Naive thymus-derived CD4-positive, alpha-beta T cell (primary cell): Measurements from ENCODE around the gene LPO. TPM values are rescaled to one million over a fixed set of nuclear protein-coding genes. Genes with fewer than 3 reads are reported as not detected.

ENCODE experiments used
- ATAC-seq: fragments of 150-1000 bp; cut with Tn5 transposase; 2 replicates; pipeline ENCODE4 v1.10.0; 2021; ENCODE audit warnings: mild to moderate bottlenecking, moderate library complexity
- CTCF ChIA-PET: fragments of 350-600 bp; sonication (Branson Sonifier 250); formaldehyde crosslinking; loops from one replicate; lab custom pipeline; 2021; ENCODE audit warnings: antibody characterized with exemption; lab: Charles Lee
- POLR2A ChIA-PET: fragments of 350-600 bp; sonication (Branson Sonifier 250); formaldehyde crosslinking; loops from one replicate; lab custom pipeline; 2021; ENCODE audit warnings: antibody characterized with exemption, inconsistent platforms; lab: Charles Lee
- DNase-seq, 9 donors: peaks; one replicate each; pipeline versions ENCODE4 v3.0.0 to v3.0.0-alpha.2; 2020 to 2022; ENCODE audit warnings: mixed read lengths in 1 of 9
- H3K27ac ChIP-seq: one replicate; pipeline ENCODE4 v1.7.0; 2013; ENCODE audit warnings: mild to moderate bottlenecking, low read depth, low read length, moderate library complexity
- H3K27me3 ChIP-seq, 2 donors: one replicate each; pipeline ENCODE4 v1.7.0; 2013; ENCODE audit warnings: low read length in 2 of 2, mild to moderate bottlenecking in 2 of 2, moderate library complexity in 2 of 2; ENCODE audit not compliant: control insufficient read depth in 2 of 2, insufficient read depth in 2 of 2
- H3K36me3 ChIP-seq, 3 experiments: 1 replicate in 2 of 3; 2 replicates in 1 of 3; pipeline ENCODE4 v1.7.0; 2013; ENCODE audit warnings: low read length in 3 of 3, mild to moderate bottlenecking in 3 of 3, moderate library complexity in 1 of 3; ENCODE audit not compliant: insufficient read depth in 3 of 3, control insufficient read depth in 2 of 3
- H3K4me1 ChIP-seq, 2 donors: one replicate each; pipeline ENCODE4 v1.7.0; 2013; ENCODE audit warnings: low read length in 2 of 2, mild to moderate bottlenecking in 2 of 2, moderate library complexity in 1 of 2; ENCODE audit not compliant: control insufficient read depth in 2 of 2, insufficient read depth in 2 of 2
- H3K4me3 ChIP-seq: 2 replicates; pipeline ENCODE4 v1.7.0; 2013; ENCODE audit warnings: mild to moderate bottlenecking, low read length
- H3K9me3 ChIP-seq, 3 experiments: 1 replicate in 2 of 3; 2 replicates in 1 of 3; pipeline ENCODE4 v1.7.0; 2013; ENCODE audit warnings: low read length in 3 of 3; ENCODE audit not compliant: control insufficient read depth in 2 of 3
- H3K27ac Mint-ChIP-seq, 9 donors: one replicate each; pipeline ENCODE4 v1.8.0; 2020 to 2022; ENCODE audit warnings: mixed read lengths in 9 of 9, mild to moderate bottlenecking in 8 of 9, moderate library complexity in 5 of 9, inconsistent platforms in 2 of 9
- H3K27me3 Mint-ChIP-seq, 5 donors: one replicate each; pipeline ENCODE4 v1.8.0; 2021 to 2022; ENCODE audit warnings: mixed read lengths in 5 of 5, mild to moderate bottlenecking in 1 of 5
- H3K36me3 Mint-ChIP-seq, 5 donors: one replicate each; pipeline ENCODE4 v1.8.0; 2020 to 2022; ENCODE audit warnings: mixed read lengths in 5 of 5, mild to moderate bottlenecking in 3 of 5, inconsistent platforms in 1 of 5
- H3K4me1 Mint-ChIP-seq, 7 donors: one replicate each; pipeline ENCODE4 v1.8.0; 2020 to 2022; ENCODE audit warnings: mixed read lengths in 7 of 7, mild to moderate bottlenecking in 3 of 7, inconsistent platforms in 1 of 7
- H3K4me3 Mint-ChIP-seq, 10 donors: one replicate each; pipeline ENCODE4 v1.8.0; 2020 to 2022; ENCODE audit warnings: mild to moderate bottlenecking in 10 of 10, mixed read lengths in 10 of 10, moderate library complexity in 6 of 10, inconsistent platforms in 2 of 10
- H3K9me3 Mint-ChIP-seq, 11 donors: one replicate each; pipeline ENCODE4 v1.8.0; 2020 to 2022; ENCODE audit warnings: mixed read lengths in 11 of 11, mild to moderate bottlenecking in 4 of 11, inconsistent platforms in 1 of 11, moderate library complexity in 1 of 11
- intact Hi-C, 2 donors: fragments of 100-400 bp; cut with micrococcal nuclease; formaldehyde crosslinking; loops; one replicate each; pipeline ENCODE4 v1.15.1; 2023
- polyA plus RNA-seq, 2 donors: library from polyadenylated mRNA; unstranded; fragments of 300-500 nt; fragmentation: Illumina TruSeq; gene quantifications; one replicate each; pipeline ENCODE4 v1.2.3, GENCODE V29; 2021
- total RNA-seq, 6 experiments: library from RNA in 5 of 6; stranded (reverse) in 5 of 6; gene quantifications; 1 replicate in 5 of 6; 2 replicates in 1 of 6; pipeline ENCODE4 v1.2.3 and lab custom pipeline; 2021 to 2026

Gene LPO
- total and polyA plus RNA-seq, 7 experiments from 2014 or later, result 0.13 to 0.15 TPM; not detected in 5

DNA sequence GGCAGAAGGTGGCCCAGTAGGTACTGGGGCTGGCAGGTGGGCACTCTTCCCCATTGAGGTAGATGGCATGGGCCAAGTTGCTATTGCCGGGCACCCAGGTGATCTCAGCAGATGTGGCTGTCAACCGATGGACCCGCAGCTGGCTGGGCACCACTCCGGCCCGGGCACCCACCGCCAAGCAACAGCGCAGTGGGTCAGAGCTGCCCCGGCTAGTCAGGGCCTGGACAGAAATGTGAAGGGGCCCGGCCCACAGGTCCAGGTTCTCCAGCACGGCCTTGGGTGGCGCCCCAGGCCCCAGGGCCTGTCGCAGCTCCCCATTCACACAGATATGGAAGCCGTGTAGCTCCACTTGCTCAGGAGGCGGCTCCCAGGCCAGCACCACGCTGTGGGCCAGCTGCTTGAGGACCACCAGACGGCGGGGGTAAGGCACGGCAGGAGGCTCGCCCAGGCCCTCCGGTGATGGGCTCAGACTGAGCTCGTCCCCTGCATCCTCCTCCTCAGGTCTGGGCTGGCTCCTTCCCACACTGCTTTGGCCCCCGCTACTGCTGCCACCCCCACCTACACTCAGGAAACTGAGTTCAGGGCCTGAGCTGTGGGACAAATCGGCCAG lies 73.7 kb downstream of the LPO start:
- H3K9me3 Mint-ChIP-seq, result no peaks in the 10 kb centered on the region
- H3K4me1 Mint-ChIP-seq, result peaks cover under 1 to 5% (median under 1%) of the 10 kb centered on the region in 7 donors
- no peaks in the 10 kb centered on the region for H3K9me3 ChIP-seq
- ChIA-PET POLR2A (interaction anchor here (17.0 kb wide), 1 partner anchor 27 kb away, joined by 792 read pairs; no protein-coding TSS in a partner anchor), CTCF (interaction anchor here (0.5 to 0.8 kb wide), 2 partner anchors 20 to 208 kb away, joined by 3 read pairs; no protein-coding TSS in a partner anchor)
- intact Hi-C loops, result no loop called here
- ATAC-seq (no peak), DNase-seq (peak in 2 of 9 donors; percentile 6 to 19)
- peaks cover 0 to 4% (median 3%) of the 10 kb centered on the region in 3 experiments for H3K36me3 ChIP-seq
- H3K4me3 ChIP-seq, result no peak overlapping the region
- no peak overlapping the region for H3K4me3 Mint-ChIP-seq
- H3K4me1 ChIP-seq, result peaks cover 0 to under 1% of the 10 kb centered on the region in 2 donors
- H3K27ac ChIP-seq, result no peak overlapping the region
- no peaks in the 10 kb centered on the region for H3K27me3 ChIP-seq
- no peaks in the 10 kb centered on the region for H3K27me3 Mint-ChIP-seq
- H3K36me3 Mint-ChIP-seq, result peaks cover 0 to 13% (median 0%) of the 10 kb centered on the region in 5 donors
- H3K27ac Mint-ChIP-seq, result peak overlapping the region in 1 of 9 donors; percentile 7

GRCh38 chr17:58312829-58313228 lies 74.4 kb downstream of the LPO start:
- intact Hi-C loops, result no loop called here
- Histone ChIP-seq H3K4me3 (no peak overlapping the region), H3K27ac (no peak overlapping the region), H3K4me1 (peaks cover 5 to 8% of the 10 kb centered on the region in 2 donors), H3K9me3 (no peaks in the 10 kb centered on the region), H3K27me3 (no peaks in the 10 kb centered on the region), H3K36me3 (peaks cover 0 to 4% (median 3%) of the 10 kb centered on the region in 3 experiments)
- ChIA-PET POLR2A (interaction anchor here (17.0 kb wide), 1 partner anchor 26 kb away, joined by 792 read pairs; no protein-coding TSS in a partner anchor), CTCF (interaction anchor here (12.5 kb wide), 1 partner anchor 31 kb away, joined by 257 read pairs; no protein-coding TSS in a partner anchor)
- peak in 1 of 9 donors; percentile 4 for DNase-seq
- Mint-ChIP-seq H3K27me3 (no peaks in the 10 kb centered on the region), H3K9me3 (no peaks in the 10 kb centered on the region), H3K4me3 (no peak overlapping the region), H3K4me1 (peaks cover 7 to 11% (median 7%) of the 10 kb centered on the region in 7 donors), H3K36me3 (peaks cover 0 to 13% (median 0%) of the 10 kb centered on the region in 5 donors), H3K27ac (peak overlapping the region in 1 of 9 donors; percentile 2)
- no peak for ATAC-seq

DNA sequence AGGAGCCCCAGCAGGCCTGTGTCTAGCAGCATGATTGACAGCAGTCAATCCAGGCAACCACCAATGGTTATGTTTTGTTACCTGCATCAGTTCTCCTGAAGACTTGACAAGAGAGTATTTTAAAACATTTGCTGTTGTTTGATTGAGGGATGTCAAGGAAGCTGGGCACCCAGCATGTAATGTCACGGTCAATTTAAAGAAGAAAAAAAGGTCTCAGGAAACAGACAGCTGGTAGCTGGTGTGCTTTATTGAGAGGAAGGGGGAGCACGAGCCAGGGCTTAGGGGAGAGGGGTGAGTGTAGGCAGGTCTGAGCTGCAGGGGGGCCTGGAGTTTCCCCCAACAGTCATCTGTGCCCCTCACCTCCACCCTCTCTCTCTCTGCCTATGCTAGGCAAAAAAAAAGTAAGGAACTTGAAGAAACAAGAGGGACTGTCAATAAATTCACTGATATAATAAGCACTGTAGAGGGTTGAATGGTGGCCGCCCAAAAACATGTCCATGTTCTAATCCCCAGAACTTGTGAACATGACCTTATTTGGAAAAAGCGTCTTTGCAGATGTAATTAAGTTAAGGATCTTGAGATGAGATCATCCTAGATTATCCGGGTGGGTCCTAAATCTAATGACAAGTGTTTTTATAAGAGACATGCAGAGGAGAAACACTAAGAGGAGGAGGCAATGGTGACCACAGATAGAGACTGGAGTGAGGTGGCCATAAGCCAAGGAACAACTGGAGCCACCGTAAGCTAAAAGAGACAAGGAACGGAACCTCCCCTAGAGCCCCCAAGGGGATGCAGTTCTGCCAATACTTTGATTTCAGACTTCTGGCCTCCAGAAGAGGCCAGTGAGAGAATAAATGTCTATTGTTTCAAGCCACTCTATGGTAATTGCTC lies 75.7 kb downstream of the LPO start:
- Mint-ChIP-seq H3K4me3 (no peak overlapping the region), H3K36me3 (peaks cover 0 to 13% (median 0%) of the 10 kb centered on the region in 5 donors), H3K27me3 (no peaks in the 10 kb centered on the region), H3K9me3 (no peaks in the 10 kb centered on the region), H3K27ac (peak overlapping the region in 1 of 9 donors; percentile 28), H3K4me1 (peaks cover 7 to 18% (median 10%) of the 10 kb centered on the region in 7 donors)
- Histone ChIP-seq H3K4me3 (no peak overlapping the region), H3K9me3 (no peaks in the 10 kb centered on the region), H3K36me3 (peaks cover 0 to 4% (median 2%) of the 10 kb centered on the region in 3 experiments), H3K27ac (no peak overlapping the region), H3K27me3 (no peaks in the 10 kb centered on the region), H3K4me1 (peaks cover 11 to 12% of the 10 kb centered on the region in 2 donors)
- intact Hi-C loops, result no loop called here
- POLR2A ChIA-PET, result interaction anchor here (1.4 to 17.0 kb wide), 4 partner anchors 12 to 37 kb away, joined by 3 to 792 read pairs (median 44); partner anchors contain the start of genes SUPT4H1 and TSPOAP1
- no peak for ATAC-seq
- no peak for DNase-seq
- CTCF ChIA-PET, result interaction anchor here (2.0 to 12.5 kb wide), 2 partner anchors 29 to 104 kb away, joined by 7 to 257 read pairs; partner anchors contain the start of gene RNF43

GRCh38 chr17:58314706-58315015 lies 76.3 kb downstream of the LPO start:
- H3K4me1 Mint-ChIP-seq, result peaks cover 7 to 18% (median 11%) of the 10 kb centered on the region in 7 donors

GRCh38 chr17:58315281-58315711 lies 76.9 kb downstream of the LPO start:
- CTCF ChIA-PET, result interaction anchor here (1.1 to 12.5 kb wide), 5 partner anchors 28 to 176 kb away, joined by 4 to 257 read pairs (median 7); partner anchors contain the start of gene RNF43
- peak overlapping the region in 1 of 9 donors; percentile 14 for H3K27ac Mint-ChIP-seq
- no peaks in the 10 kb centered on the region for H3K27me3 ChIP-seq
- peaks cover 11 to 12% of the 10 kb centered on the region in 2 donors for H3K4me1 ChIP-seq
- no peak overlapping the region for H3K4me3 Mint-ChIP-seq
- ATAC-seq (no peak), DNase-seq (peak in 1 of 9 donors; percentile 1)
- H3K4me3 ChIP-seq, result no peak overlapping the region
- H3K36me3 Mint-ChIP-seq, result peaks cover 0 to 12% (median 0%) of the 10 kb centered on the region in 5 donors
- intact Hi-C loops, result no loop called here
- no peak overlapping the region for H3K27ac ChIP-seq
- H3K27me3 Mint-ChIP-seq, result no peaks in the 10 kb centered on the region
- POLR2A ChIA-PET, result interaction anchor here (1.4 to 17.0 kb wide), 4 partner anchors 12 to 36 kb away, joined by 3 to 792 read pairs (median 44); partner anchors contain the start of genes SUPT4H1 and TSPOAP1
- H3K36me3 ChIP-seq, result peaks cover 0 to 4% (median 0%) of the 10 kb centered on the region in 3 experiments
- no peaks in the 10 kb centered on the region for H3K9me3 Mint-ChIP-seq
- H3K4me1 Mint-ChIP-seq, result peaks cover 7 to 18% (median 10%) of the 10 kb centered on the region in 7 donors
- H3K9me3 ChIP-seq, result no peaks in the 10 kb centered on the region

More at GRCh38 chr17:58314706-58315015, 76.3 kb downstream of the LPO start:
- ATAC-seq (no peak), DNase-seq (no peak)
- H3K4me3 Mint-ChIP-seq, result no peak overlapping the region
- Histone ChIP-seq H3K4me3 (no peak overlapping the region), H3K4me1 (peaks cover 11 to 12% of the 10 kb centered on the region in 2 donors), H3K27me3 (no peaks in the 10 kb centered on the region), H3K27ac (no peak overlapping the region), H3K9me3 (no peaks in the 10 kb centered on the region), H3K36me3 (peaks cover 0 to 4% (median 0%) of the 10 kb centered on the region in 3 experiments)
- H3K9me3 Mint-ChIP-seq, result no peaks in the 10 kb centered on the region
- peaks cover 0 to 12% (median 0%) of the 10 kb centered on the region in 5 donors for H3K36me3 Mint-ChIP-seq
- no peaks in the 10 kb centered on the region for H3K27me3 Mint-ChIP-seq
- CTCF ChIA-PET, result interaction anchor here (2.0 to 12.5 kb wide), 2 partner anchors 29 to 103 kb away, joined by 7 to 257 read pairs; partner anchors contain the start of gene RNF43
- H3K27ac Mint-ChIP-seq, result no peak overlapping the region
- intact Hi-C loops, result no loop called here
- POLR2A ChIA-PET, result interaction anchor here (1.4 to 17.0 kb wide), 4 partner anchors 12 to 37 kb away, joined by 3 to 792 read pairs (median 44); partner anchors contain the start of genes SUPT4H1 and TSPOAP1
